Tibial artery (tissue), 4 donors: Measurements from ENCODE around the gene FUS.
A peak's percentile ranks its signal among the peaks of the same experiment; 100 is the strongest.
"Not testable (repeated sequence)": the region's sequence is repeated elsewhere in the genome, so short reads cannot be mapped to it uniquely, and the experiment has no call there.

Source experiments
- DNase-seq, 2 donors: peaks; one replicate each; pipeline ENCODE4 v3.0.0-alpha.2; 2019
- H3K27ac ChIP-seq, 2 donors: fragments of 200-600 bp; sonication (generic) in 1 of 2; 1 replicate in 1 of 2; 2 replicates in 1 of 2; pipeline ENCODE4 v1.5.1; 2018 to 2019; ENCODE audit warnings: mild to moderate bottlenecking in 1 of 2
- H3K27me3 ChIP-seq, 2 donors: fragments of 200-600 bp; sonication (generic) in 1 of 2; one replicate each; pipeline versions ENCODE4 v1.5.1 to v1.6.0; 2016 to 2019
- H3K36me3 ChIP-seq, 3 donors: fragments of 200-600 bp; sonication (generic) in 2 of 3; one replicate each; pipeline ENCODE4 v1.5.1; 2016 to 2019; ENCODE audit warnings: mild to moderate bottlenecking in 2 of 3
- H3K4me1 ChIP-seq, 4 donors: fragments of 200-600 bp; sonication (generic) in 2 of 4; 1 replicate in 3 of 4; 2 replicates in 1 of 4; pipeline ENCODE4 v1.5.1; 2016 to 2019
- H3K4me3 ChIP-seq, 2 donors: fragments of 200-600 bp; sonication (generic) in 1 of 2; 1 replicate in 1 of 2; 2 replicates in 1 of 2; pipeline ENCODE4 v1.5.1; 2018 to 2019; ENCODE audit warnings: mild to moderate bottlenecking in 2 of 2
- H3K9me3 ChIP-seq, 3 donors: fragments of 200-600 bp; sonication (generic) in 1 of 3; one replicate each; pipeline ENCODE4 v1.5.1; 2016 to 2019
- CTCF ChIP-seq, 2 experiments: fragments of 200-600 bp in 1 of 2; fragments of 450-650 bp in 1 of 2; IDR thresholded peaks; one replicate each; pipeline ENCODE4 v1.5.1; 2017 to 2019; ENCODE audit warnings: antibody characterized with exemption in 2 of 2, mild to moderate bottlenecking in 1 of 2, moderate library complexity in 1 of 2
- intact Hi-C: fragments of 100-400 bp; cut with DNase I; formaldehyde crosslinking; loops from one replicate; pipeline ENCODE4 v1.15.0; 2023; ENCODE audit warnings: low total_unique reads

FUS gene

GRCh38 chr16:31136287-31136662 lies 43.7 kb upstream of the FUS start:
- Histone ChIP-seq H3K36me3 (peaks cover 5 to 21% (median 6%) of the 10 kb centered on the region in 3 donors), H3K27me3 (peaks cover 0 to 14% of the 10 kb centered on the region in 2 donors), H3K4me1 (peaks cover 0 to 34% (median 6%) of the 10 kb centered on the region in 4 donors), H3K4me3 (no peak overlapping the region), H3K27ac (no peak overlapping the region), H3K9me3 (no peaks in the 10 kb centered on the region)
- DNase-seq: no peak
- no peak for TF ChIP-seq CTCF (IDR thresholded peaks at IDR 0.05)
- intact Hi-C loops: no loop called here

GRCh38 chr16:31136822-31137499 lies 43.0 kb upstream of the FUS start:
- H3K4me3 ChIP-seq, DNase-seq, H3K9me3 ChIP-seq, intact Hi-C loops, H3K27ac ChIP-seq: not testable (repeated sequence)
- peaks cover 0 to 14% of the 10 kb centered on the region in 2 donors for H3K27me3 ChIP-seq
- peaks cover 0 to 14% (median 0%) of the 10 kb centered on the region in 3 donors for H3K36me3 ChIP-seq
- H3K4me1 ChIP-seq: peaks cover 4 to 41% (median 13%) of the 10 kb centered on the region in 4 donors

- Histone ChIP-seq H3K9me3 (no peaks in the 10 kb centered on the region), H3K4me1 (peaks cover 4 to 49% (median 19%) of the 10 kb centered on the region in 4 donors), H3K36me3 (no peaks in the 10 kb centered on the region), H3K4me3 (peak overlapping the region in 1 of 2 donors; percentile 12), H3K27me3 (peaks cover 0 to 12% of the 10 kb centered on the region in 2 donors), H3K27ac (no peak overlapping the region)
- DNase-seq: no peak
- no peak for TF ChIP-seq CTCF (IDR thresholded peaks at IDR 0.05)
- intact Hi-C loops: no loop called here
Measured at GRCh38 chr16:31138621-31139578, 41.0 kb upstream of the FUS start.

- H3K36me3 ChIP-seq, H3K27me3 ChIP-seq, H3K4me3 ChIP-seq, DNase-seq, H3K9me3 ChIP-seq: not testable (repeated sequence)
- intact Hi-C loops: loop anchor here (10.0 kb wide), 1 partner anchor 156 kb away; the partner anchor contains the start of gene HSD3B7
- Histone ChIP-seq H3K4me1 (peaks cover 4 to 34% (median 19%) of the 10 kb centered on the region in 4 donors), H3K27ac (peak overlapping the region; percentile 73 to 78)
Measured at GRCh38 chr16:31141071-31141469, 38.9 kb upstream of the FUS start.

GRCh38 chr16:31141489-31142108 lies 38.3 kb upstream of the FUS start:
- Histone ChIP-seq H3K4me3 (peak overlapping the region; percentile 7 to 64), H3K36me3 (no peaks in the 10 kb centered on the region), H3K4me1 (peaks cover 4 to 33% (median 19%) of the 10 kb centered on the region in 4 donors), H3K9me3 (no peaks in the 10 kb centered on the region), H3K27ac (peak overlapping the region; percentile 73 to 78), H3K27me3 (peaks cover 0 to 6% of the 10 kb centered on the region in 2 donors)
- peak in 1 of 2 donors; percentile 83 for DNase-seq
- no peak for TF ChIP-seq CTCF (IDR thresholded peaks at IDR 0.05)
- intact Hi-C loops: loop anchor here (10.0 kb wide), 1 partner anchor 157 kb away; the partner anchor contains the start of gene HSD3B7
